HUES48 (cell line): Measurements from ENCODE around the gene EPHA1.

Source experiments
- H3K27ac ChIP-seq: one replicate; pipeline ENCODE4 v1.7.0; 2013; ENCODE audit warnings: low read depth, low read length, inconsistent platforms
- H3K27me3 ChIP-seq: 2 replicates; pipeline ENCODE4 v1.6.1; 2013; ENCODE audit warnings: mild to moderate bottlenecking, low read length; ENCODE audit not compliant: control insufficient read depth, insufficient read depth
- H3K36me3 ChIP-seq: 2 replicates; pipeline ENCODE4 v1.6.1; 2013; ENCODE audit warnings: low read length; ENCODE audit not compliant: control insufficient read depth, insufficient read depth
- H3K4me1 ChIP-seq: 2 replicates; pipeline ENCODE4 v1.6.1; 2013; ENCODE audit warnings: mild to moderate bottlenecking, low read length; ENCODE audit not compliant: control insufficient read depth, insufficient read depth
- H3K4me3 ChIP-seq: 2 replicates; pipeline ENCODE4 v1.5.1; 2013; ENCODE audit warnings: mild to moderate bottlenecking, low read depth, low read length
- H3K9ac ChIP-seq: 2 replicates; pipeline ENCODE4 v1.6.1; 2013; ENCODE audit warnings: mild to moderate bottlenecking, low read depth, low read length, moderate library complexity
- H3K9me3 ChIP-seq: 2 replicates; pipeline ENCODE4 v1.6.1; 2013; ENCODE audit warnings: low read length; ENCODE audit not compliant: control insufficient read depth, insufficient read depth

Gene EPHA1

DNA sequence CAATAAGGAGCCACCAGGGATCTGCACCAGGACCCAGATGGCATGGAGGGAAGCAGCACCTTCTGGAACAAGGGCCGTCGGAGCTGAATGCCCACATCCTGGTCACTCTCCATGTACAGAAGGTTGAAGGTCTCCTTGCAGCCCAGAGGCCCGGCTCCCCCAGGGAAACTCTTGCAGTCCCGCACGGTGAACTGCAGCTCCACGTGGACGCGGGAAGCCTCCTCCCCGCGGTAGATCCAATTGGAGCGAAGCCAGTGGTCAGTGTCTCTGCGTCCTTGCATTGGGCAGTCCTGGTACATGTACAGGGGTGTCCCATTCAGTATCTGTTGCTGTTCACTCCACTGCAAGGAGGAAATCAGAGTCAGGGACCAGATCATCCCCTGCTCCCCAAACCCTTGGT is 7.4 kb downstream of the EPHA1 start:
- peaks cover 79% of the 10 kb centered on the region for H3K36me3 ChIP-seq
- no peak overlapping the region for H3K9ac ChIP-seq
- peaks cover 13% of the 10 kb centered on the region for H3K4me1 ChIP-seq
- H3K9me3 ChIP-seq = no peaks in the 10 kb centered on the region
- no peak overlapping the region for H3K4me3 ChIP-seq
- no peak overlapping the region for H3K27ac ChIP-seq
- H3K27me3 ChIP-seq = no peaks in the 10 kb centered on the region

DNA sequence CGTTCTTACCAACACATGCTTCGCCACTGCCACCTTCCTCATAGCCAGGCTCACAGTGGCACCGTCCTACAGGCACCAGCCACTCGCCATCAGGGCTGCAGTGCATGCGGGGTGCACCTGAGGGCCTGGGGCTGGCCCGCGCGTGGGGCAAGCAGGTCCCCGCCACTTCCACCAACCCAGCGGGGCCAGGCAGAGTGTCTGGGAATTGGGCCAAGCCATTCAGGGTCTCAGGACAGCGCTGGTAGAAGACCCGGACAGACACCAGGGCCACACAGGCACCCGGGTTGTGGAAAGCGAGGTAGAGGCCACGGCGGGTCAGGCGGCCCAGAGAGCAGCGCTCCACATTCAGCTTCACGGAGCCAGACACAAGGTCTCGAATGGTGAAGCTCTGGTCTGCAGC is 9.0 kb downstream of the EPHA1 start:
- Histone ChIP-seq H3K9ac (no peak overlapping the region), H3K27ac (no peak overlapping the region), H3K36me3 (peaks cover 87% of the 10 kb centered on the region), H3K27me3 (no peaks in the 10 kb centered on the region), H3K4me1 (no peaks in the 10 kb centered on the region), H3K4me3 (no peak overlapping the region), H3K9me3 (no peaks in the 10 kb centered on the region)

DNA sequence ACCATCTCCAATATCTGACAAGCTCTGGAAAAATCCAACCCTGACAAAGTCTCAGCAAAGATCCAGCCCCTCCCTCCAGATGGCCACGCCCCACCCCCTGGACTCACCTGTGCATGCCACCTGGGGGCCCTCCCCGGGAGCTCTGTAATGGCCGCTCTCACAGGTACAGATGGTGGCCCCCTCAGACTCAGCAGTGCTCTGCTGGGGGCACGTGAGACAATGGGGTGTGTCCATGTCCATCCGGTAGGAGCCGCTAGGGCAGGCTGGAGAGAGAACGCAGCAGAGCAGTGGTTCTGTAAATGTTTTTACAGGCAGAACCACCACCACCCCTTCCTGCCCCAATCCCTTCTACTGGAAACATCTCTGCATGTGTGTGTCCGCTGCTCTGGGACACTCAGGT is 9.5 kb downstream of the EPHA1 start:
- Histone ChIP-seq H3K4me1 (no peaks in the 10 kb centered on the region), H3K27ac (no peak overlapping the region), H3K27me3 (no peaks in the 10 kb centered on the region), H3K4me3 (no peak overlapping the region), H3K9ac (no peak overlapping the region), H3K36me3 (peaks cover 90% of the 10 kb centered on the region), H3K9me3 (no peaks in the 10 kb centered on the region)

DNA sequence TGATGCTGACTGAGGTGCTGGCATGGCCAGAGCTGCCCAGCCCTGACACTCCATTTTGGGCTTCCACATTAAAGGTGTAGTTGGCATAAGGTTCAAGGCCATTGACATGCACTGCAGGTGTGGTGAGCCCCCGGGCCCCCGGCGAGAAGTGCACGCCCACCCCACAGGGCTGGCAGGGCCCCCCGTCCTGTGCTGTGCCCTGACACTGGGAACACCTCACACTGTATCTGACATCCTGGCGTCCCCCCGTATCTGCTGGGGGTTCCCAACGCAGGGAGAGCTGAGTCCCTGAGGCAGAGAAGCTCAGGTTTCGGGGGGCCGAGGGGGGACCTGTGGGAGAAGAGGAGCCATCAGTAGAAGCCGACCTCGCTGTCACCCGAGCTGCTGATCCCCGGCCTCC is 10.0 kb downstream of the EPHA1 start:
- H3K27me3 ChIP-seq = no peaks in the 10 kb centered on the region
- no peaks in the 10 kb centered on the region for H3K4me1 ChIP-seq
- no peaks in the 10 kb centered on the region for H3K9me3 ChIP-seq
- no peak overlapping the region for H3K27ac ChIP-seq
- peaks cover 91% of the 10 kb centered on the region for H3K36me3 ChIP-seq
- no peak overlapping the region for H3K4me3 ChIP-seq
- H3K9ac ChIP-seq = no peak overlapping the region

DNA sequence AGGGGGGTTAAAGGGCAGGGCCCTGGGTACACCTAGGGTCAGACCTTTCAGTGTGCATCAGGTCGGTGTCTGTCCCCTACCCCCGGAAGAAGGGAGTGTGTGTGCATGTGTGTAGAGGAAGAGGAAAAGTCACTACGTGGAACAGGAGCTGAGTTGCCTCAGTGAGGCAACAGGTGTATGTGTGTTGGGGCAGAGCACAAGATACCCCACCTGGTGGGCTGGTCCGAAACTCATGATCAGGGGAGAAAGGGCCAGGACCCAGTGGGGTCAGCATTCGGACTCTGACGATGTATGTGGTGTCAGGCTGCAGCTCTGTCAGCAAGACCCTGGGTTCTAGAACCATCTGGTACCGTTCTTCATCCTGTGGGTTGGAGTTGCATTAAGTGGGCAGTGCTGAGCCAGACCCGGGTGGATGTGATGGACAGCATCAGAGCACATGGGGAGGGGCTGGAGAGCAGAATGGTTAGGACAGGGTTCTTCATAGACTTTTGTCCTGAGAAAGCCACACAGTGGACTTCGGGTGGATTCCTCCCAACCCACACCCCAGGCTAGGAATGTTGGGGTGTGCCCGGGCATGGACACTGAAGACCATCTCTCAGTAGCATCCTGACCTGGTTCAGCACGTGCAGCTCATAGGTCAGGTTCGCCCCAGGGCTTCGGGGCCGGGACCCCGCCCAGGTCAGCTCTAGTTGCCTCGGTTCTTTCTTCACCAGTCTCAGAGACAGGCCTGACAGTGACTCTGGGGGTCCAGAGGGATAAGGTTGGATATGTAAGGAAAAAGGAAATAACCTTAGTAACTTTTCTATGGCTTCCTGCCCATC is 10.7 kb downstream of the EPHA1 start:
- peaks cover 95% of the 10 kb centered on the region for H3K36me3 ChIP-seq
- no peak overlapping the region for H3K4me3 ChIP-seq
- H3K4me1 ChIP-seq = no peaks in the 10 kb centered on the region
- H3K9me3 ChIP-seq = no peaks in the 10 kb centered on the region
- H3K9ac ChIP-seq = no peak overlapping the region
- H3K27me3 ChIP-seq = no peaks in the 10 kb centered on the region
- no peak overlapping the region for H3K27ac ChIP-seq

DNA sequence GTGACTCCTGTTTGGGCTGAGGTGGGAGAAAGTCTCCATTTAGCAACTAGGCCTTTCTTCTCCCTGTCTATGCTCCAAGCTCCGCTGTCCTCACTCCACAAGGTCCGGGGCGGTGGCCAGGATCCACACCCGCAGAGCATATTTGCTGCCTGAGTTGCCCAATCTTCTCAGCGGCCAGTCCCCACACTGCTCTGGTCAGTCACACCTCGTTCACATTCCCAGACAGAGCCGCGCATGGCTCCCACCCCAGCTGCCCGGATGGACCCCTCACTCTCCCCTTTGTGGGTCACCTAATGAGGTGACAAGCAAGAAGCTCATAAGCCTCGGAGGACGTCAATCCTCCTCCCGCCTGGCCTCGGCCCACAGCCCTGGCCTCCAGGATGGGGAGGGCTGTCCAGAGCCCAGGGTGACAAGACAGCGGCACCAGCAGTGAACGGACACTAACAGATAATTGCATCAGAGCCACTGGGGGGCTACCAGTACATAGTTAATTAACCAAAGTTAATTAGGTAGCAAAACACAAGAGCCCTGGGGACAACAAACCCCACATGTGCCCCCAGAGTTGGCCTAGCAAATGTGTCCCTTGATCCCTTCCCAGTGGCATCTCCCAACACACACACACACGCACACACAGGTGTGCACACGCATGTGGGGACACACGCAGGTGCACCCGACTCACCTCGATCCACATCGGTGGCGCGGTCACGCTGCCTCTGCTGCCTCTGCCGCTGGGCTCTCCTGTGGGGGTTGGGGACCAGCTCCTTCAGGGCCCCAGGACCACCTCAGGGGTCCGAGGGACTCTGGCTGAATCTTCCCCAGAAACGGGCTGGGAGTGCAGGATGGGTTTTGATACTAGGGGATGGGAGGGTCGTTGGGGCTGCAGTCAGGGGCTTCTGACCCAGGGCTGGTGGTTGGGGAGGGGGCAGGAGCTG is 11.8 kb downstream of the EPHA1 start:
- Histone ChIP-seq H3K27me3 (no peaks in the 10 kb centered on the region), H3K9ac (no peak overlapping the region), H3K36me3 (peaks cover 98% of the 10 kb centered on the region), H3K27ac (no peak overlapping the region), H3K4me1 (no peaks in the 10 kb centered on the region), H3K9me3 (no peaks in the 10 kb centered on the region), H3K4me3 (no peak overlapping the region)

DNA sequence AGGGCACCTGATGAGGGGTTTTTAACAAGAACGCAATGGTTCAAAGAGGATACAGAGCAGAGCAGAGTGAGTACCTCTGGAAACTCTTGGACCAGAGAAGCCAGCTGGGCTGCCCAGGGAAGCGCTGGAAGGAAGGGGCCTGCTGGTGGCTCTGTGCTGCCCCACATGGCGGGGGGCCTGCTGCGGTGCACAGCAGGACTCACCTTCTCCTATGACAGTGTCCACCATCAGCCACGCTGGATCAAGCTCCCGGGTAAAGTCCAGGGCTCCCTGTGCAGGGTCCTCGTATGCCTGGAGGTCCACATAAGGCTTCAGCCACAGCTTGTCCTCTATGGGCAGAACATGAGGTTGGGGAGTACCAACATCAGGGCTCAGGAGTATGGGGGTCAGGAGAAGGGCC is 12.5 kb downstream of the EPHA1 start:
- H3K27ac ChIP-seq = no peak overlapping the region
- H3K4me3 ChIP-seq = no peak overlapping the region
- H3K27me3 ChIP-seq = no peaks in the 10 kb centered on the region
- H3K9me3 ChIP-seq = no peaks in the 10 kb centered on the region
- H3K4me1 ChIP-seq = no peaks in the 10 kb centered on the region
- no peak overlapping the region for H3K9ac ChIP-seq
- H3K36me3 ChIP-seq = peaks cover 98% of the 10 kb centered on the region

DNA sequence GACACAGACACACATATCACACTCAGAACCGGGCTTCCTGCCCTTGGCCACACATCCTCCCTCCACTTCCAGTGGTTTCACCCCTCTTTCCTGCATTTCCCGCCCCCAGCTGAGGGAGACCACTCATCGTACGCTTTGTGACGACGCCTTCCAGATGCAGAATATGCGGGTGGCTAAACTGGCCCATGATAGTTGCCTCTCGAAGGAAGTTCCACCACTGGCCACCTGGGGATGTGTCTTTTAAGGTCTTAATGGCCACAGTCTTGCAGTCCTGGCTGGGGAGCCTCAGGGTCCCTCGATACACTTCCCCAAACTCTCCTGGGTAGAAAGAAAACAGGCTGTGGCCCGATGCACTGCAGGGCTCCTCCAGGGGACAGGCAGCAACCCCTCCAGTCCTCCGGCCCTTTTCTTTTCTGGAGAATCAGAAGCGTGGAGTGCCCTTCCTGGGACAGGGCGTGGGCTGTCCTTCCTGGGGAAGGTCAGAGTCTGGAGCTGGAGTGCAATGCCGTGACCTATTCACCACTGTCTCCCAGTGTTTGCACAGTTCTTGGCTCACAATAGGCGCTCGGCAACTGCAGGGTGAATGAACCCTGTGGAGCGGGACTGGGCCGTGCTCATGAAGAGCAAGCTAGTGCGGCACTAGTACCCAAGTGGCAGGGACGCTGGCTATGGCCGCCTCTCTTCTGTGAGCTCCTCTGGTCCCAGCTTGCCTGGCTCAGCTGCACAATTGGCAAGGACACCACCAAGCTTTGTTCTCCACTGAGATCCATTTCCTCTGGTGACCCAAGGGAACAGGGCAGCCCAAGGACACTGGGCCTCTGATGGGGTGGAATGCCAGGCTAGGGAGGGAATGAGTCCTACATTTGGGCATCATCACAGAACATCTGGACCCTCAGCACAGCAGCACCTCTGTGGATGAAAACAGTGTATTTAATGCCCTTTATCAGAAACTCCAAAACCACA is 13.2 kb downstream of the EPHA1 start:
- Histone ChIP-seq H3K9ac (no peak overlapping the region), H3K4me3 (no peak overlapping the region), H3K27ac (no peak overlapping the region), H3K27me3 (no peaks in the 10 kb centered on the region), H3K9me3 (no peaks in the 10 kb centered on the region), H3K36me3 (peaks cover 98% of the 10 kb centered on the region), H3K4me1 (no peaks in the 10 kb centered on the region)

DNA sequence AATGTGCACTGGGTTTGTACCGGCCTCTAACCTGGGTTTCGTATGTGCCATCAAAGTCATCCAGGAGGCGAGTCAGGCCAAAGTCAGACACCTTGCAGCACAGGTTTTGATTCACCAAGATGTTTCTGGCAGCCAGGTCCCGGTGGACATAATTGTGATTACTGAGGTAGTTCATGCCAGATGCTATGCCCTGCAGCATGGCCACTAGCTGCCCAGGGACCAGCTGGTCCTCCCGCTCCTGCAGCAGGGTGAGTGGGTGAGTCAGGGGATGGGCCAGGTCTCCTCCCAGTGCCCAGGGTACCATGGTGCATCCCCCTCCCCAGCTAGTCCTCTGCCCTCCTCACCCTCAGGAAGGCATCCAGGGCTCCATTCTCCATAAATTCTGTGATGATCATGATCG is 13.9 kb downstream of the EPHA1 start:
- Histone ChIP-seq H3K4me1 (no peaks in the 10 kb centered on the region), H3K4me3 (no peak overlapping the region), H3K36me3 (peaks cover 98% of the 10 kb centered on the region), H3K9ac (no peak overlapping the region), H3K27ac (no peak overlapping the region), H3K27me3 (no peaks in the 10 kb centered on the region), H3K9me3 (no peaks in the 10 kb centered on the region)

DNA sequence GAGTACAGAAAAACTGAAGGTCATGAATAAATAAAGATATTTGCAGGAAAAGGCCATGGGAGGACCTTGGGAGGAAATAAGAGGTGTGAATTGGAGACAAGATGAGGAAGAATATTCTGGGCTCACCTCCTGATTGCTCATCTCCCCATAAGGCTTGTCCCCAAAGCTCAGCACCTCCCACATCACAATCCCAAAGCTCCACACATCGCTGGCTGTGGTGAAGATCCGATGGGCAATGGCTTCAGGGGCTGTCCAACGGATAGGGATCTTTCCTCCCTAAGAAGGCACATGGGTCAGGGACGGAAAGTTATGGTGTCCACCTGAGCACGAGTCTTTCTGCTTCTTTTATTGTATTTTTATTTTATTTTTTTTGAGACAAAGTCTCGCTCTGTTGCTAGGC is 14.6 kb downstream of the EPHA1 start:
- Histone ChIP-seq H3K27ac (no peak overlapping the region), H3K4me3 (no peak overlapping the region), H3K4me1 (no peaks in the 10 kb centered on the region), H3K27me3 (no peaks in the 10 kb centered on the region), H3K9me3 (no peaks in the 10 kb centered on the region), H3K9ac (no peak overlapping the region), H3K36me3 (peaks cover 98% of the 10 kb centered on the region)
